ENCODE results near the gene SLU7. TPM values are rescaled to one million over a fixed set of nuclear protein-coding genes. Genes with fewer than 3 reads are reported as not detected.

The SLU7 gene
- polyA plus RNA-seq, 1 of the 3 experiments (the other 2 are of a cell fraction): 22.3 TPM

DNA sequence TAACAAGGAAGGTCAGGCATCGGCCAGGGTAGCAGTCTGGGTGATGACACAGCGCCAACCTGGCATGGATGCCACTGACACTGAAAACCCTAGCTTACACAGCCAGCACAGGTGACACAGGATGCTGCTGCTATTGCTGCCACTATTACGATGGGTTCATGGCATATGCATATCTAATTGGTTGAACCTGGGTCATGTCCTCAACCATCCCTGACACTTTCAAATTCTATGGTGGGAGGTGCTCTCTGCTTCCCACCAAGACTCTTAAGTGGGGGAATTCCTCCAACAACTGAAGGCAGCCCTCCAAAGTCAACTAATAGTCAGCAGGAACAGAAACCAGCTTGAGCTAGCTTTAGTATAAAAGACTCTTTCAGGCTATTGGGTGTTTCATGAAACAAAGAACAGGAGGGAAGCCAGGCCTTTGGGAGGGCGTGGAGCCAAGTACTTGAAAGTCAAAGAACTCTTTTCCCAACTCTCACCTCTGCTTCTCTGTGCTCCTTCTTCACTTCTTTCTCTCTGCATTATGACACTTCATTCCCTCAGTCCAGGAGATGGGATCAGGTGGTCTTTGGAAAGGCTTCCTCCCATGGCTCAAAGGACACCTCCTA is 24.0 kb upstream of the SLU7 start:
- Histone ChIP-seq H3K9ac (no peak overlapping the region), H3K36me3 (replicated peaks in 1 of 2; ENCODE audit: control insufficient read depth in 1 of 2, insufficient read depth in 2 of 2, low read length in 1 of 2) (no peaks in the 10 kb centered on the region), H3K4me3 (ENCODE audit: low read depth in 2 of 2, low read length in 1 of 2) (no peak overlapping the region), H3K4me1 (ENCODE audit: control insufficient read depth in 1 of 2, insufficient read depth in 2 of 2, low read depth in 1 of 2, low read length in 1 of 2) (peaks cover 0 to 9% of the 10 kb centered on the region in 2 experiments; a peak in 2 of 4 replicates), H3K27me3 (ENCODE audit: insufficient read depth) (no peaks in the 10 kb centered on the region), H3K4me2 (no peak overlapping the region), H3K9me3 (no peaks in the 10 kb centered on the region), H3K79me2 (ENCODE audit: insufficient read depth) (no peaks in the 10 kb centered on the region), H3F3A (replicated peaks; ENCODE audit: insufficient read depth) (no peaks in the 10 kb centered on the region), H4K20me1 (ENCODE audit: insufficient read depth) (no peaks in the 10 kb centered on the region), H3K27ac (ENCODE audit: low read depth in 2 of 2, low read length in 1 of 2) (no peak overlapping the region), H3K9me2 (no peaks in the 10 kb centered on the region), H2AFZ (ENCODE audit: low read depth) (no peak overlapping the region)
- 60% methylated on average over 4 of the region's 4 CpGs for WGBS (ENCODE audit: low lambda C conversion rate)
- no peak for DNase-seq
- CTCF ChIA-PET: interaction anchor here (6.4 kb wide), 1 partner anchor 18 kb away, joined by 177 read pairs; the partner anchor contains the start of genes PTTG1 and SLU7
- no peak for TF ChIP-seq JUND (IDR thresholded peaks at IDR 0.05)
- no peak for TF ChIP-seq FOXJ3 (CRISPR knock-in tag; IDR thresholded peaks at IDR 0.05)
- TF ChIP-seq, protein P1, sequence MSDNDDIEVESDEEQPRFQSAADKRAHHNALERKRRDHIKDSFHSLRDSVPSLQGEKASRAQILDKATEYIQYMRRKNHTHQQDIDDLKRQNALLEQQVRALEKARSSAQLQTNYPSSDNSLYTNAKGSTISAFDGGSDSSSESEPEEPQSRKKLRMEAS (IDR thresholded peaks at IDR 0.05; ENCODE audit: low read depth): no peak
- no peak for TF ChIP-seq CHD2 (IDR thresholded peaks at IDR 0.05; ENCODE audit: low read length, partially characterized antibody)
- TF ChIP-seq TEAD4 (IDR thresholded peaks at IDR 0.05; ENCODE audit: borderline replicate concordance, insufficient read depth): no peak
- TF ChIP-seq EZH2phosphoT487 (IDR thresholded peaks at IDR 0.05; ENCODE audit: borderline replicate concordance, low read depth): no peak
- TF ChIP-seq SMC3 (IDR thresholded peaks at IDR 0.05; ENCODE audit: low read depth, low read length): no peak
- TF ChIP-seq, protein P2, sequence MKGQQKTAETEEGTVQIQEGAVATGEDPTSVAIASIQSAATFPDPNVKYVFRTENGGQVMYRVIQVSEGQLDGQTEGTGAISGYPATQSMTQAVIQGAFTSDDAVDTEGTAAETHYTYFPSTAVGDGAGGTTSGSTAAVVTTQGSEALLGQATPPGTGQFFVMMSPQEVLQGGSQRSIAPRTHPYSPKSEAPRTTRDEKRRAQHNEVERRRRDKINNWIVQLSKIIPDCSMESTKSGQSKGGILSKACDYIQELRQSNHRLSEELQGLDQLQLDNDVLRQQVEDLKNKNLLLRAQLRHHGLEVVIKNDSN (IDR thresholded peaks at IDR 0.05; ENCODE audit: borderline replicate concordance, low read depth): no peak
- TF ChIP-seq NFIC (IDR thresholded peaks at IDR 0.05; ENCODE audit: borderline replicate concordance): no peak
- no peak for TF ChIP-seq ELF1 (IDR thresholded peaks at IDR 0.05)
- no peak for TF ChIP-seq YY1 (IDR thresholded peaks at IDR 0.05; ENCODE audit: low read depth)
- POLR2A ChIA-PET: no interaction called here

DNA sequence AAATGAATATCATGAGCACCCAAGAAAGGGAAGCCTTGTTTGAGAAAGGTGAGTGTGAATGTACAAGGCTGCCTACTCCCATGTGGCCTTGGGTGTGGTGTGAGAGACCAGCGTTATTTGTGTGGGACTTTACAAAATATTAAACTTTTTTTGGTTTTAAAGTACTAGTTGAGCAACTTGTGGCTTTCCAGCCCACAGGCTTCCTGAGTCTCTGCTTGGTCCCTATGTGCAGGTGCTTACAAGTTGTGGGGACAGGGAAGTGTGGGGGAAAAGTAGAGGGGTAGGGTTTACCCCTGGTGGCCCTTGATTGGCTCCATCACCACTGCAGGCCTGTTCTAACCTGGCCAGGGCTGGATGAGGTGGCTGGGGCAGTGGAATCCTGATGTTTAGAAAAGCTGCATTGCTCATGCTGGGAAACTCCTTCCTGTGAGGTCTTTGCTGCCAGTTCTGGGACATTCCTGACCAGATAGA is 22.5 kb upstream of the SLU7 start:
- Histone ChIP-seq H3K4me1 (ENCODE audit: control insufficient read depth in 1 of 2, insufficient read depth in 2 of 2, low read depth in 1 of 2, low read length in 1 of 2) (peaks cover 0 to 9% of the 10 kb centered on the region in 2 experiments; a peak in 2 of 4 replicates), H3F3A (replicated peaks; ENCODE audit: insufficient read depth) (no peaks in the 10 kb centered on the region), H3K9ac (no peak overlapping the region), H3K27me3 (ENCODE audit: insufficient read depth) (no peaks in the 10 kb centered on the region), H3K9me2 (no peaks in the 10 kb centered on the region), H3K27ac (ENCODE audit: low read depth in 2 of 2, low read length in 1 of 2) (no peak overlapping the region), H3K79me2 (ENCODE audit: insufficient read depth) (no peaks in the 10 kb centered on the region), H3K4me3 (ENCODE audit: low read depth in 2 of 2, low read length in 1 of 2) (no peak overlapping the region), H3K9me3 (no peaks in the 10 kb centered on the region), H4K20me1 (ENCODE audit: insufficient read depth) (no peaks in the 10 kb centered on the region), H2AFZ (ENCODE audit: low read depth) (no peak overlapping the region), H3K4me2 (no peak overlapping the region), H3K36me3 (replicated peaks in 1 of 2; ENCODE audit: control insufficient read depth in 1 of 2, insufficient read depth in 2 of 2, low read length in 1 of 2) (no peaks in the 10 kb centered on the region)
- no peak for DNase-seq
- POLR2A ChIA-PET: no interaction called here
- TF ChIP-seq RXRA (IDR thresholded peaks at IDR 0.05; ENCODE audit: borderline replicate concordance, low read depth) (no peak), TCF12 (IDR thresholded peaks at IDR 0.05) (no peak), NRF1 (IDR thresholded peaks at IDR 0.05; ENCODE audit: low read depth, low read length) (no peak), GATA2 (CRISPR knock-in tag; IDR thresholded peaks at IDR 0.05) (no peak)
- TF ChIP-seq, protein P3, sequence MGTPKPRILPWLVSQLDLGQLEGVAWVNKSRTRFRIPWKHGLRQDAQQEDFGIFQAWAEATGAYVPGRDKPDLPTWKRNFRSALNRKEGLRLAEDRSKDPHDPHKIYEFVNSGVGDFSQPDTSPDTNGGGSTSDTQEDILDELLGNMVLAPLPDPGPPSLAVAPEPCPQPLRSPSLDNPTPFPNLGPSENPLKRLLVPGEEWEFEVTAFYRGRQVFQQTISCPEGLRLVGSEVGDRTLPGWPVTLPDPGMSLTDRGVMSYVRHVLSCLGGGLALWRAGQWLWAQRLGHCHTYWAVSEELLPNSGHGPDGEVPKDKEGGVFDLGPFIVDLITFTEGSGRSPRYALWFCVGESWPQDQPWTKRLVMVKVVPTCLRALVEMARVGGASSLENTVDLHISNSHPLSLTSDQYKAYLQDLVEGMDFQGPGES (IDR thresholded peaks at IDR 0.05; ENCODE audit: low read depth, low read length): no peak
- TF ChIP-seq, protein P4, sequence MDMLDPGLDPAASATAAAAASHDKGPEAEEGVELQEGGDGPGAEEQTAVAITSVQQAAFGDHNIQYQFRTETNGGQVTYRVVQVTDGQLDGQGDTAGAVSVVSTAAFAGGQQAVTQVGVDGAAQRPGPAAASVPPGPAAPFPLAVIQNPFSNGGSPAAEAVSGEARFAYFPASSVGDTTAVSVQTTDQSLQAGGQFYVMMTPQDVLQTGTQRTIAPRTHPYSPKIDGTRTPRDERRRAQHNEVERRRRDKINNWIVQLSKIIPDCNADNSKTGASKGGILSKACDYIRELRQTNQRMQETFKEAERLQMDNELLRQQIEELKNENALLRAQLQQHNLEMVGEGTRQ (IDR thresholded peaks at IDR 0.05; ENCODE audit: borderline replicate concordance, low read depth, low read length): no peak
- 32% methylated on average over 1 of the region's 1 CpG for WGBS (ENCODE audit: low lambda C conversion rate)
- CTCF ChIA-PET: interaction anchor here (6.4 kb wide), 1 partner anchor 17 kb away, joined by 177 read pairs; the partner anchor contains the start of genes PTTG1 and SLU7
